ENCODE data around the gene SERP2.

SERP2 gene

GRCh38 chr13:44409595-44409994, 36.0 kb downstream of the SERP2 start:
- H3K9ac ChIP-seq (ENCODE audit: low read length): no peak overlapping the region
- H3K4me3 ChIP-seq (ENCODE audit: low read length): no peak overlapping the region
- no peak overlapping the region for H3K27ac ChIP-seq (ENCODE audit: low read depth, low read length)
- H3K27me3 ChIP-seq (ENCODE audit: control insufficient read depth, insufficient read depth, low read length): no peaks in the 10 kb centered on the region
- H3K36me3 ChIP-seq (ENCODE audit: control insufficient read depth, insufficient read depth, low read length): no peaks in the 10 kb centered on the region
- H3K4me1 ChIP-seq (ENCODE audit: control insufficient read depth, insufficient read depth, low read length): no peaks in the 10 kb centered on the region

DNA sequence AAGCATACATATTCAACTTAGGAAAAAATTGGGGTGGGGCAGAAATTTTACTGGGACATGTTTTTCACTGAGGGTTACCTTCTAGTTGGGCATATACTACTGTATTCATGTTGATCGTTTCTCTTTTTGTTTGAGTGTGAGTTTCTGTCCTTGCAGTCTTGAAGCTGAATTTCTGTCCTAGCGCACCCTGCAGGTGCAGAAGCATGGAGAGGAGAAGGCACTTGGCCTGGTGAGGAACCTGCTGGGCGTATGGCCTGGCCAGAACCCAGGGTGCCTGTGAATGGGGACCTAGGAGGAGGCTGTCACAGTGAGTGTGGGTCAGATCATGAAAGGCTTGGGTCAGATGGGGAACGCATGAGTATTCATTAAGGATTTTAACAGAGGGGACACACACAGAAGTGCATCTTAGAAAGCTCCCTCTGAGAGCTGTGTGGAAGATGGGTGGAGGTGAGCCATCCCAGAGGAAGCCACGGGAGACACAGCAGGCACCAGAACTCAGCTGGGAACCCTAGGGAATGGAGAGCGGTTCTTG, 36.8 kb downstream of the SERP2 start:
- H3K4me3 ChIP-seq (ENCODE audit: low read length): no peak overlapping the region
- no peaks in the 10 kb centered on the region for H3K4me1 ChIP-seq (ENCODE audit: control insufficient read depth, insufficient read depth, low read length)
- H3K27ac ChIP-seq (ENCODE audit: low read depth, low read length): no peak overlapping the region
- no peaks in the 10 kb centered on the region for H3K36me3 ChIP-seq (ENCODE audit: control insufficient read depth, insufficient read depth, low read length)
- H3K9ac ChIP-seq (ENCODE audit: low read length): no peak overlapping the region
- H3K27me3 ChIP-seq (ENCODE audit: control insufficient read depth, insufficient read depth, low read length): no peaks in the 10 kb centered on the region

- H3K4me3 ChIP-seq (ENCODE audit: low read length): no peak overlapping the region
- H3K27ac ChIP-seq (ENCODE audit: low read depth, low read length): no peak overlapping the region
- no peaks in the 10 kb centered on the region for H3K36me3 ChIP-seq (ENCODE audit: control insufficient read depth, insufficient read depth, low read length)
- no peaks in the 10 kb centered on the region for H3K27me3 ChIP-seq (ENCODE audit: control insufficient read depth, insufficient read depth, low read length)
- H3K9ac ChIP-seq (ENCODE audit: low read length): no peak overlapping the region
- no peaks in the 10 kb centered on the region for H3K4me1 ChIP-seq (ENCODE audit: control insufficient read depth, insufficient read depth, low read length)
Measured at GRCh38 chr13:44411841-44412240, 38.2 kb downstream of the SERP2 start.

DNA sequence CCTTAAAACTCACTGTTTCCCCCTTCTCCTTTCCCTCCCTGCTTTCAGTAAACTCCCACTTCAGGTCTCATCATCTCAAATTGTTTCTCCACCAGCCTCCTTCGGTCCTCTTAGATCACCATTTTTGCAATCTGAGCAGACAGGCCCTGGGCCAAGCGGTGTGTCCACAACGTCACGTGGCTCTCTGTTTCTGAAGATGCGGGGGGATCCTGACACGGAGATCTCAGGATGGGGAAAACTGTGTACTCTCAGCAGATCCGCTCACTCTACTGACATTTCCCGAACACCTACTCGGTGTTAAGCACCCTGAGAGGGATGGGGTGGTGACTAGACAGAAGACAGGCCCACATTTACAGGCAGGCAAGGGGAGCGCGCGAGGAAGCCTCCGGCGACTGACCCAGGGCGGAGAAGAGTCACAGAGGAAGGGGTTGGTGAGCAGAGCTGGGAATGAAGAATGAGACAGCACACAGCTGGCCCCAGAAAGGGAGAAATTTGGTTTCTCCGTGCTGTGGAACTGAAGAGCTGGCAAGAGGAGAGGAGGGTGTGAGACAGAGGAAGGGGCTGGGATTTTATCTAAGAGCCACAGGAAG, 38.8 kb downstream of the SERP2 start:
- Histone ChIP-seq H3K4me3 (ENCODE audit: low read length) (no peak overlapping the region), H3K27ac (ENCODE audit: low read depth, low read length) (no peak overlapping the region), H3K9ac (ENCODE audit: low read length) (no peak overlapping the region), H3K4me1 (ENCODE audit: control insufficient read depth, insufficient read depth, low read length) (no peaks in the 10 kb centered on the region), H3K36me3 (ENCODE audit: control insufficient read depth, insufficient read depth, low read length) (no peaks in the 10 kb centered on the region), H3K27me3 (ENCODE audit: control insufficient read depth, insufficient read depth, low read length) (no peaks in the 10 kb centered on the region)

GRCh38 chr13:44413095-44413494, 39.5 kb downstream of the SERP2 start:
- no peaks in the 10 kb centered on the region for H3K36me3 ChIP-seq (ENCODE audit: control insufficient read depth, insufficient read depth, low read length)
- H3K27ac ChIP-seq (ENCODE audit: low read depth, low read length): no peak overlapping the region
- no peak overlapping the region for H3K9ac ChIP-seq (ENCODE audit: low read length)
- H3K4me1 ChIP-seq (ENCODE audit: control insufficient read depth, insufficient read depth, low read length): no peaks in the 10 kb centered on the region
- no peaks in the 10 kb centered on the region for H3K27me3 ChIP-seq (ENCODE audit: control insufficient read depth, insufficient read depth, low read length)
- H3K4me3 ChIP-seq (ENCODE audit: low read length): no peak overlapping the region

DNA sequence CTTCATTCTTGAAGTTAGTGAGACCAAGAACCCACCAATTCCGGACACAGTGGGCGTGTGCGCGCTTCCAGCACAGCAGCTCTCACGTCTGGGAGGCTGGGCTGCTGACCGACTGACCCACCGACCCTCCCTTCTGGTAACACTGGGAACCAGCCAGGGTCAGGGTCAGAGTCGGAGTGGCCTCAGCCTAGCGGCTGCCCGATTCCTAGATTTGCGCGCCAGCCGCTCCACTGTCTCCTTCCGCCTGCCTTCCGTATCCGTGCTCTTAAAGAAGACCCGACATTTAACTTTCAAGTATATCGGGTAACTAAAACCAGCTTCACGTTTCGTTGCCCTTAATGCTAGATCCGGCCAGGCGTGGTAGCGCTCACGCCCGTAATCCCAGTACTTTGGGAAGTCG, 41.1 kb downstream of the SERP2 start:
- H3K9ac ChIP-seq (ENCODE audit: low read length): no peak overlapping the region

DNA sequence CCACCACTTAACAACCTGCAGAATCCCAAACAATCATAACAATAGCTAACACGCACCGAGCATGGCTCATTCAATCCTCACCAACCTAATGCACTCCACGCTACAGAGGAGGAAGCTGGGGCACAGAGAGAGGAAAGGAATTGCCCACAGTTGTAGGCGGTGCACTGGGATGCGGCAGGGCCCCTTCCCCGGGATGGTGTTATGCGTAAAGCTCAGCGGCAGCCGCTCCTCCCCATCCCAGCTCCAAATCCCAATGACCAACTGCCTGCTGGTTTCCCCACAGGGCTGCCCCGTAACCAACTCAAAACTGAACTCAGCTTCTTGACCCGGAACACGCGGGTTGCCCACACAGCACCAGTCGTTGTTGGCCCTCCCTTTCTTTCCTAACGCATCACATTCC, 42.2 kb downstream of the SERP2 start:
- no peak overlapping the region for H3K9ac ChIP-seq (ENCODE audit: low read length)
- no peak overlapping the region for H3K4me3 ChIP-seq (ENCODE audit: low read length)
- no peaks in the 10 kb centered on the region for H3K4me1 ChIP-seq (ENCODE audit: control insufficient read depth, insufficient read depth, low read length)
- no peaks in the 10 kb centered on the region for H3K27me3 ChIP-seq (ENCODE audit: control insufficient read depth, insufficient read depth, low read length)
- no peak overlapping the region for H3K27ac ChIP-seq (ENCODE audit: low read depth, low read length)
- no peaks in the 10 kb centered on the region for H3K36me3 ChIP-seq (ENCODE audit: control insufficient read depth, insufficient read depth, low read length)

More for the DNA sequence above, 41.1 kb downstream of the SERP2 start:
- no peaks in the 10 kb centered on the region for H3K4me1 ChIP-seq (ENCODE audit: control insufficient read depth, insufficient read depth, low read length)
- H3K27me3 ChIP-seq (ENCODE audit: control insufficient read depth, insufficient read depth, low read length): no peaks in the 10 kb centered on the region
- no peak overlapping the region for H3K4me3 ChIP-seq (ENCODE audit: low read length)
- no peaks in the 10 kb centered on the region for H3K36me3 ChIP-seq (ENCODE audit: control insufficient read depth, insufficient read depth, low read length)
- H3K27ac ChIP-seq (ENCODE audit: low read depth, low read length): no peak overlapping the region

DNA sequence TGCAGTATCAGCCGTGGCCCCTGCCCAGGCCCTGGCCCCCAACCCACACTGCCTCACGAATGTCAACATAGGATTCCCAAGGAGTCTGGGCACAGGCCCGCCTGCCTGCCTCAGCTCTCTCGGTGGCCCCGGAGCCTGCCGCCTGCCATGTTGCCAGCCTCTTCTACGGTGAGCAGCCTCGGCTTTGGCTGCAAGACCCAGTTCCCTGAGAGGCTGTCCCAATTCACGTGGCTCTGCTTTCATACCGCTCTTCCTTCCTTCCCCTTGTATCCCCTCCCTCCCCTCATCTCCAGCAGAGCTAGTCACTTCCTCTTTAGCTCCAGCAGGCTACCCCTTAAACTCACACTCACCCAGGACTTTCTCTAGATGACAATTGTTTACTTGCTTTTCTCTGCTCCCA, 42.7 kb downstream of the SERP2 start:
- Histone ChIP-seq H3K4me3 (ENCODE audit: low read length) (no peak overlapping the region), H3K9ac (ENCODE audit: low read length) (no peak overlapping the region), H3K27me3 (ENCODE audit: control insufficient read depth, insufficient read depth, low read length) (no peaks in the 10 kb centered on the region), H3K27ac (ENCODE audit: low read depth, low read length) (no peak overlapping the region), H3K4me1 (ENCODE audit: control insufficient read depth, insufficient read depth, low read length) (no peaks in the 10 kb centered on the region), H3K36me3 (ENCODE audit: control insufficient read depth, insufficient read depth, low read length) (no peaks in the 10 kb centered on the region)

DNA sequence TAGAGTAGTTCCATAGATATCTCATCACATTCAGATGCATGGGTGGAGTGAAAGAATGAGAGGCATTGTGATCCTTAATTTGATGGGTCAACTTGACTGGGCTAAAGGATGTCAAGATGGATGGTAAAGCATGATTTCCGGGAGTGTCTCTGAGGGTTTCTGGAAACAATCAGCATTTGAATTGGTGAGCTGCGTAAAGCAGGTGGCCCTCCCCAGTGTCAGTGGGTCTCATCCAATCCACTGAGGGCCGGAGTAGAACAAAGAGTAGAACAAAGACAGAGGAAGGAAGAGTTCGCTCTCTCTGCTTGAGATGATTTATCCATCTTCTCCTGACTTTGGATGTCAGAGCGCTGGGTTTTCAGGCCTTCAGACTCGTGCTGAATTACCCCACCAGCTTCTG, 43.1 kb downstream of the SERP2 start:
- Histone ChIP-seq H3K27ac (ENCODE audit: low read depth, low read length) (no peak overlapping the region), H3K36me3 (ENCODE audit: control insufficient read depth, insufficient read depth, low read length) (no peaks in the 10 kb centered on the region), H3K4me3 (ENCODE audit: low read length) (no peak overlapping the region), H3K27me3 (ENCODE audit: control insufficient read depth, insufficient read depth, low read length) (no peaks in the 10 kb centered on the region), H3K4me1 (ENCODE audit: control insufficient read depth, insufficient read depth, low read length) (no peaks in the 10 kb centered on the region), H3K9ac (ENCODE audit: low read length) (no peak overlapping the region)

- no peaks in the 10 kb centered on the region for H3K27me3 ChIP-seq (ENCODE audit: control insufficient read depth, insufficient read depth, low read length)
- no peaks in the 10 kb centered on the region for H3K36me3 ChIP-seq (ENCODE audit: control insufficient read depth, insufficient read depth, low read length)
- H3K4me3 ChIP-seq (ENCODE audit: low read length): no peak overlapping the region
- H3K4me1 ChIP-seq (ENCODE audit: control insufficient read depth, insufficient read depth, low read length): no peaks in the 10 kb centered on the region
- no peak overlapping the region for H3K27ac ChIP-seq (ENCODE audit: low read depth, low read length)
- H3K9ac ChIP-seq (ENCODE audit: low read length): no peak overlapping the region
Measured at GRCh38 chr13:44417446-44417845, 43.8 kb downstream of the SERP2 start.

DNA sequence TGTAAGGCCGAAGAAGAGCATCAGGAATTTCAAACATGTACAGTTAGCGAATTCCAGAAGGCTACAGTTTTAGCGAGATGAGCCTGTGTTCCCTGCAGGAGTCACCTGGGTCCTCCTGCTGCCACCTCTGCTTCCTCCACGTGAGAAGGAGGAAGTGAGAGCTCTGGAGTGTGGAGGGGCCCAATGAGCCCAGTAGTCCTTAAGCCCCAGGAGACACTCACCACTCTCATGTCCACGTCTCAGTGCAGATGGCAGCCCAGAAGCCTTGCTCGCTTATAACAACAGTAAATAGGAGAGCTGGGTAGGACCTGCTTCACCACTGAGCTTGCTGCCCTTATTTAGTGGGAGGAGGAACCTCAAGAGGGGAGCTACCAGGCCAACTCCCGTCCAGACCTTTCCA, 44.3 kb downstream of the SERP2 start:
- no peaks in the 10 kb centered on the region for H3K27me3 ChIP-seq (ENCODE audit: control insufficient read depth, insufficient read depth, low read length)
- no peak overlapping the region for H3K9ac ChIP-seq (ENCODE audit: low read length)
- no peaks in the 10 kb centered on the region for H3K36me3 ChIP-seq (ENCODE audit: control insufficient read depth, insufficient read depth, low read length)
- H3K27ac ChIP-seq (ENCODE audit: low read depth, low read length): no peak overlapping the region
- no peaks in the 10 kb centered on the region for H3K4me1 ChIP-seq (ENCODE audit: control insufficient read depth, insufficient read depth, low read length)
- no peak overlapping the region for H3K4me3 ChIP-seq (ENCODE audit: low read length)

DNA sequence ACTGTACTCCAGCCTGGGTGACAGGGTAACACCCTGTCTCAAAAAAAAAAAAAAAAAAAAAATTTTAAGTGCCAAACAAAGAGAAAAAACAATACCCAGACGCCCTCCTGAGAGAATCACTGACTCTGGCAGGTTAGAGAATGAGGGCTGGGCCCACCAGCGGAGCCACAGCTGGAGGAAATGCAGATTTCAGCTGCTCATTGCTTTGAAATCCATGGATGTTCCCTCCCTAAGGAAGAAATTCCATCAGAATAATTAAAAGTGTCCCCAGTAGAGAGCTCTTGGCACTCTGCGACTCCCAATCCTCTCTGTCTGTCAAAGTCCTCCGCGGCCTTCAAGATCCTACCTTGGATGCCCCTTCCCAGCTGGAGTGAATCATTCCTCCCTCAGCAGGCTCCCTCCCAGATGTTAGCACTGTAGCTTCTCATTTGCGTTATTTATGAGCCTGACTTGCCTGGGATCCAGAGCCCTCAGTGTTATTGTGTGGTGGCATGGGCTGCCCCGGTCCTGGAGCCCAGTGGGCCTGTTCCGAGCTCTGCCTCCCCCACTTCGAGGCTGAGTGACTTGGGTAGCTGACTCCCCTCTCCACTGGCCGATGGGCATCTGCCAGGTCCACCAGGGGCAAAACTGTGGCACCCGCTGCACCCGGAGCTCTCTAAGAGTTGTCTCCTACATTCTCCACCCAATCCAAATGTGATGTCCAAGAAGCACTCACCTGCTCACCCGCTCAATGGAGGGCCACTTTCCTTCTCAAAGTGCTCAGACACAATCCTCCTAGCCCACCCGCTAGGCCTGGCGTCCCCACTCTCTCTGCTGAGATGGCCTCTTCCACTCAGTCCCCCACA, 47.0 kb downstream of the SERP2 start:
- H3K36me3 ChIP-seq (ENCODE audit: control insufficient read depth, insufficient read depth, low read length): no peaks in the 10 kb centered on the region
- H3K27ac ChIP-seq (ENCODE audit: low read depth, low read length): no peak overlapping the region
- H3K4me3 ChIP-seq (ENCODE audit: low read length): no peak overlapping the region
- H3K9ac ChIP-seq (ENCODE audit: low read length): no peak overlapping the region
- H3K27me3 ChIP-seq (ENCODE audit: control insufficient read depth, insufficient read depth, low read length): no peaks in the 10 kb centered on the region
- no peaks in the 10 kb centered on the region for H3K4me1 ChIP-seq (ENCODE audit: control insufficient read depth, insufficient read depth, low read length)
